Left lung (tissue), 10 donors: ENCODE measurements around the gene BUB3. TPM values are rescaled to one million over a fixed set of nuclear protein-coding genes. Genes with fewer than 3 reads are reported as not detected.

Experiments used
- ATAC-seq: fragments of 200-7000 bp; cut with Tn5 transposase; one replicate; pipeline ENCODE4 v1.9.1; 2020; ENCODE audit warnings: moderate library complexity
- DNase-seq, 4 donors: peaks; one replicate each; pipeline ENCODE4 v3.0.0-alpha.2; 2013 to 2020
- H3K27ac ChIP-seq, 2 donors: fragments of 200-600 bp; sonication (generic) in 1 of 2; one replicate each; pipeline versions ENCODE4 v1.5.0 to v1.8.0; 2020 to 2021
- H3K27me3 ChIP-seq, 2 donors: fragments of 200-600 bp; sonication (generic) in 1 of 2; one replicate each; pipeline versions ENCODE4 v1.5.0 to v1.8.0; 2020 to 2021
- H3K36me3 ChIP-seq, 2 donors: fragments of 200-600 bp; sonication (generic) in 1 of 2; one replicate each; pipeline versions ENCODE4 v1.5.0 to v1.8.0; 2020 to 2021
- H3K4me1 ChIP-seq, 2 donors: fragments of 200-600 bp; one replicate each; pipeline ENCODE4 v1.8.0; 2021
- H3K4me3 ChIP-seq, 2 donors: fragments of 200-600 bp; sonication (generic) in 1 of 2; one replicate each; pipeline versions ENCODE4 v1.5.0 to v1.8.0; 2020 to 2021; ENCODE audit warnings: mild to moderate bottlenecking in 1 of 2
- H3K9me3 ChIP-seq, 2 donors: fragments of 200-600 bp; sonication (generic) in 1 of 2; one replicate each; pipeline versions ENCODE4 v1.5.0 to v1.8.0; 2020 to 2021
- CTCF ChIP-seq, 2 donors: fragments of 200-600 bp; sonication (generic) in 1 of 2; IDR thresholded peaks; one replicate each; pipeline versions ENCODE4 v1.5.0 to v1.8.0; 2021; ENCODE audit warnings: antibody characterized with exemption in 2 of 2
- intact Hi-C, 2 donors: fragments of 100-400 bp; cut with DNase I; formaldehyde crosslinking; loops; one replicate each; pipeline versions ENCODE4 v1.11.2 to v1.14.2; 2022
- polyA plus RNA-seq, 6 donors: library from polyadenylated mRNA; unstranded; fragments of 120-200 nt; gene quantifications; one replicate each; pipeline ENCODE4 v1.2.1, GENCODE V29; 2013; ENCODE audit not compliant: insufficient read length in 6 of 6
- total RNA-seq, 2 donors: library from RNA; stranded (reverse); fragmentation: NEBNext Ultra II Directional; extraction: Animal tissue kit (Norgen Biotek cat#: 25700); gene quantifications; one replicate each; pipeline ENCODE4 v1.2.1, GENCODE V29; 2021
- donor health status: DM: no; HTN: yes; CAD: no.
- donor health status: DM: no; HTN: no; CAD: no.

BUB3 gene
- total and polyA plus RNA-seq, 8 donors = 63.5 to 126 (median 106) TPM

DNA sequence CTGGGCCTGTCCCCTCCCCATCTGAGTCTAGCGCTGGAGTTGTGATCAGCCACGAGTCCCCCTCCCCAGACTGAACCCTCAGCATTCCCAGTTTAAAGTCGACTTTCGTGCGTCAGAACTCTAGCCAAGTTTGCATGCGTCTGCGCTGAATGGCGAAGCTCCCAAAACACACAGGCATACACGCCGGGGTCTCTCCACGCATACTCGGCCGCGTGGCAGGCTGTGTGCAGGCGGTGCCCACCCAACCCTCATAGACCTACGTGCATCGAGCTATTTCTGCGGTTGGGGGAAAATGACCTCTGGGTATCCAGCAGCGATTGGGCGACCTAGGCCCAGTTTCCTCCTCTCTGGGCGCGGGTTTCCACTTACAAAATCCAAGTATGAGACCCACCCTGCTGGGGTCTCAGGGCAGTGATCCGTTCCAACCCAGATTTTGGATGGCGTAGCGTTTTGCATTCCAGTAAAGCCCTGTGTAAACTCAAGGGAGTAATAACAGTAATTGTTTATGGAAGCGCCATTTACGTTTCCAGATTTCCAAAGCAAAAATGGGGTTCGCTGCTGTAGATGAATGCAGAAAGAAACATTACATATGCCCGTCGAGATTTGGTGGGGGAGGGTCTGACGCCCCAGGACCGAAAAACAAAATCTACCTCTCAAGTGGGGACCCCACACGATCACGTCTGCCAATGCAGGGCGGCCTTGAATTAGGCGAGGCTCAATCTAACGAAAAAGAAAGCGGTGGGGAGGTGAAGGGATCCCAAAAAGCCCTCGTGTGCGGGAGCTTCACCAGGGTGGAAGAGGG, 20.5 kb upstream of the BUB3 start:
- Histone ChIP-seq H3K9me3 (no peaks in the 10 kb centered on the region), H3K4me3 (no peak overlapping the region), H3K27me3 (peaks cover 85 to 100% of the 10 kb centered on the region in 2 donors), H3K36me3 (no peaks in the 10 kb centered on the region), H3K27ac (no peak overlapping the region), H3K4me1 (peaks cover 26 to 54% of the 10 kb centered on the region in 2 donors)
- DNase-seq (no peak), ATAC-seq (no peak)
- intact Hi-C loops = loop anchor here in 1 of 2 donors (5.0 kb wide), 1 partner anchor 424 kb away; no protein-coding TSS in a partner anchor
- TF ChIP-seq CTCF (IDR thresholded peaks at IDR 0.05) = no peak

GRCh38 chr10:123134343-123134914, 19.8 kb upstream of the BUB3 start:
- H3K27ac ChIP-seq = no peak overlapping the region
- peaks cover 91 to 100% of the 10 kb centered on the region in 2 donors for H3K27me3 ChIP-seq
- H3K4me1 ChIP-seq = peaks cover 26 to 55% of the 10 kb centered on the region in 2 donors
- TF ChIP-seq CTCF (IDR thresholded peaks at IDR 0.05) = no peak
- no peaks in the 10 kb centered on the region for H3K36me3 ChIP-seq
- no peak for ATAC-seq
- H3K4me3 ChIP-seq = no peak overlapping the region
- no peak for DNase-seq
- intact Hi-C loops = loop anchor here in 1 of 2 donors (5.0 kb wide), 1 partner anchor 423 kb away; no protein-coding TSS in a partner anchor
- H3K9me3 ChIP-seq = no peaks in the 10 kb centered on the region

DNA sequence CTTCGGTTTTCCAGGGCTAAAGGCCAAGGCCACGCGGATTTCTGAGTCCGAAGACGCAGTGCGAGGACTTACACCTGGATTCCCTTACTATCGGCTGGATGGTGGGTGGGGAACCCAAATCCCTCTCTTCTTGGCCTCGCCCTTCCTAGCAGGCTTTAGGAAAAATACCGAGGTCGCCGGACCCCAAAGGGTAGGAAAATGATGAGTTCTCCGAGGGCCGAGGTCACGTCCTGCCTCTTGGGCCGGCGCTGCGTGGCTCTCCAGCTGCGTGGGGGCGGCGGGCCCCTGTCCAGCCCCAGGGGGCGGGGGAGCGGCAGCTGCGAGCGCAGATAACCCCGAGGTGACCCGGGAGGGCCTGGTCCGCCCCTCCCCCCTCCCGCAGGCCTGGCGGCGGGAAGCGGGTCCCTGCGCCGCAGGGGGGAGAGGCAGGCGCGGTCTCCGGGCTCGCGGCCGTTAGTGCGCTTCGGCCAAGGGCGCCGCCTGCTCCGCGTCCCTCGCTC, 19.2 kb upstream of the BUB3 start:
- Histone ChIP-seq H3K36me3 (no peaks in the 10 kb centered on the region), H3K4me1 (peaks cover 26 to 61% of the 10 kb centered on the region in 2 donors), H3K4me3 (peak overlapping the region in 1 of 2 donors; percentile 34), H3K27ac (no peak overlapping the region), H3K9me3 (no peaks in the 10 kb centered on the region), H3K27me3 (peaks cover 91 to 100% of the 10 kb centered on the region in 2 donors)
- DNase-seq (no peak), ATAC-seq (no peak)
- no peak for TF ChIP-seq CTCF (IDR thresholded peaks at IDR 0.05)
- intact Hi-C loops = loop anchor here in 1 of 2 donors (5.0 kb wide), 1 partner anchor 422 kb away; no protein-coding TSS in a partner anchor

GRCh38 chr10:123135415-123136141, 18.6 kb upstream of the BUB3 start, which contains the start of gene HMX3:
TSS of gene HMX3 (plus strand) at chr10:123135970. CDS start at chr10:123136051, 81 bp downstream.
- Histone ChIP-seq H3K27me3 (peaks cover 94 to 100% of the 10 kb centered on the region in 2 donors), H3K4me1 (peaks cover 26 to 65% of the 10 kb centered on the region in 2 donors), H3K4me3 (peak within 1 kb of the TSS in 1 of 2 donors; percentile 34), H3K9me3 (no peaks in the 10 kb centered on the region), H3K27ac (no peak within 1 kb of the TSS), H3K36me3 (no peaks in the 10 kb centered on the region)
- no peak for DNase-seq
- TF ChIP-seq CTCF (IDR thresholded peaks at IDR 0.05) = no peak
- intact Hi-C loops = no loop called here
- ATAC-seq = no peak
